Parathyroid adenoma (tissue), 2 donors: ENCODE data around the gene MUL1.

Source experiments
- H2AFZ ChIP-seq: fragments of 300-600 bp; sonication (generic); one replicate; pipeline ENCODE4 v1.7.0; 2017; ENCODE audit warnings: antibody characterized with exemption, mild to moderate bottlenecking
- H3K27ac ChIP-seq: fragments of 300-600 bp; sonication (generic); one replicate; pipeline ENCODE4 v1.7.0; 2017
- H3K27me3 ChIP-seq: fragments of 300-600 bp; sonication (generic); one replicate; pipeline ENCODE4 v1.7.0; 2017; ENCODE audit warnings: low read length; ENCODE audit not compliant: control insufficient read depth, insufficient read depth
- H3K36me3 ChIP-seq: fragments of 300-600 bp; sonication (generic); one replicate; pipeline ENCODE4 v1.7.0; 2017; ENCODE audit warnings: low read length; ENCODE audit not compliant: control insufficient read depth, insufficient read depth
- H3K4me1 ChIP-seq: fragments of 300-600 bp; sonication (generic); one replicate; pipeline ENCODE4 v1.7.0; 2017; ENCODE audit warnings: control low read depth
- H3K4me2 ChIP-seq: fragments of 300-600 bp; sonication (generic); one replicate; pipeline ENCODE4 v1.7.0; 2017; ENCODE audit warnings: low read length
- H3K4me3 ChIP-seq: fragments of 300-600 bp; sonication (generic); one replicate; pipeline ENCODE4 v1.7.0; 2017; ENCODE audit warnings: low read depth, low read length
- H3K79me2 ChIP-seq: fragments of 300-600 bp; sonication (generic); one replicate; pipeline ENCODE4 v1.7.0; 2017; ENCODE audit warnings: control low read depth
- H3K9ac ChIP-seq: fragments of 300-600 bp; sonication (generic); one replicate; pipeline ENCODE4 v1.7.0; 2017; ENCODE audit warnings: mild to moderate bottlenecking
- H3K9me3 ChIP-seq: fragments of 300-600 bp; sonication (generic); one replicate; pipeline ENCODE4 v1.7.0; 2017; ENCODE audit warnings: low read length; ENCODE audit not compliant: control insufficient read depth
- CTCF ChIP-seq: fragments of 300-600 bp; sonication (generic); IDR thresholded peaks from one replicate; pipeline ENCODE4 v1.7.0; 2017; ENCODE audit warnings: antibody characterized with exemption, mild to moderate bottlenecking
- donor health status: primary hyperparathyroidism.

MUL1 gene

GRCh38 chr1:20483833-20484518, 24.0 kb downstream of the MUL1 start:
- H3K4me1 ChIP-seq, result peaks cover 3% of the 10 kb centered on the region
- H3K4me3 ChIP-seq, result peak overlapping the region; percentile 83
- no peaks in the 10 kb centered on the region for H3K27me3 ChIP-seq
- peak overlapping the region; percentile 88 for H3K27ac ChIP-seq
- no peaks in the 10 kb centered on the region for H3K9me3 ChIP-seq
- peak overlapping the region; percentile 92 for H3K4me2 ChIP-seq
- TF ChIP-seq CTCF, result peak; percentile 21
- peak overlapping the region; percentile 53 for H2AFZ ChIP-seq
- H3K79me2 ChIP-seq, result peaks cover 2% of the 10 kb centered on the region
- H3K9ac ChIP-seq, result peak overlapping the region; percentile 72
- H3K36me3 ChIP-seq, result no peaks in the 10 kb centered on the region

GRCh38 chr1:20483098-20483832, 24.7 kb downstream of the MUL1 start:
- peak overlapping the region; percentile 72 for H3K9ac ChIP-seq
- peak overlapping the region; percentile 88 for H3K27ac ChIP-seq
- no peaks in the 10 kb centered on the region for H3K36me3 ChIP-seq
- H3K4me3 ChIP-seq, result peak overlapping the region; percentile 83
- peaks cover 3% of the 10 kb centered on the region for H3K4me1 ChIP-seq
- H3K4me2 ChIP-seq, result peak overlapping the region; percentile 92
- no peaks in the 10 kb centered on the region for H3K27me3 ChIP-seq
- H3K79me2 ChIP-seq, result peaks cover 2% of the 10 kb centered on the region
- no peak for TF ChIP-seq CTCF
- no peak overlapping the region for H2AFZ ChIP-seq
- H3K9me3 ChIP-seq, result no peaks in the 10 kb centered on the region

DNA sequence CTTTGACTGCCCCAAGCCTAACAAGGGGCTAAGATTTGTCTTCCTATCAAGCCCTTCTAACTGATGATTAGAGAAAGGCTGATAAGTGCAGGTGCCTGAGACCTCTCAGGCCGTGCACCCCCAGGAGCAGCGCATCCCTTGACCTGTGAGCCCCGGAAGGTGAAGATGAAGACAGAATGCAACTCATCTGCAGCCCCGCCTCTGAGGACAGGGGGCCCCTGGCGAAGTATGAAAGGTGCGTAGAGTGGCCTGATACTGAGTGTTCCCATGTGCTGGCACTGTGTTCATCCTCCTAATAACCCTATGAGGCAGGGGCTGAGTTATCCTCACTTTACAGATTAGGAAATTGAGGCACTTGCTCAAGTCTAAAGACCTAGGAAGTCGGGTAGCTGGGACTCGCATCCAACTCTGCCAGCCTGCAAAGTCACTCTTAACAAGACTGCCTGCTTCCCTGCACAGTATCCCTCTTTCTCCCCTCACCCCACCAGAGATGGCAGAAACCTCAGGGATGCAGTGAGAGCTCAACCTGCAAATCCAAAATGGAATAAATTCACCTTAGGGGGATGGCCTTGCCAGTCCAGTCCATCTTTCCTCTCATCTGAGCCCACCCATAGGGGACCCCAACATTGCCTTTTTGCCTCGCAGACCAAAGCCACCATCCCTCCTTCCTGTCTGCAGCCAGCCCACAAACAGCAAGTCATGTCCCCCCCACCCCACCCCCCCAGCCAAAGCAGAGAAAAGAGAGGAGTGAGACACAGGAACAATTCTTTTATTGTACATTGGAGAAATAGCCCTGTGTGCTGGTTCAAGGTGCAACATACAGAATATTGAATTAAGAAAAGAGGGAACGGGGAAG, 26.1 kb downstream of the MUL1 start:
- no peak for TF ChIP-seq CTCF
- no peaks in the 10 kb centered on the region for H3K36me3 ChIP-seq
- no peaks in the 10 kb centered on the region for H3K9me3 ChIP-seq
- no peak overlapping the region for H3K9ac ChIP-seq
- H3K27me3 ChIP-seq, result no peaks in the 10 kb centered on the region
- H3K4me3 ChIP-seq, result no peak overlapping the region
- H3K4me2 ChIP-seq, result no peak overlapping the region
- H3K27ac ChIP-seq, result no peak overlapping the region
- H3K4me1 ChIP-seq, result peaks cover 9% of the 10 kb centered on the region
- peaks cover 2% of the 10 kb centered on the region for H3K79me2 ChIP-seq
- no peak overlapping the region for H2AFZ ChIP-seq

- H3K9ac ChIP-seq, result no peak overlapping the region
- peaks cover 15% of the 10 kb centered on the region for H3K4me1 ChIP-seq
- no peaks in the 10 kb centered on the region for H3K9me3 ChIP-seq
- H3K4me2 ChIP-seq, result no peak overlapping the region
- H3K4me3 ChIP-seq, result no peak overlapping the region
- no peaks in the 10 kb centered on the region for H3K36me3 ChIP-seq
- peak overlapping the region; percentile 29 for H3K27ac ChIP-seq
- peaks cover 2% of the 10 kb centered on the region for H3K79me2 ChIP-seq
- no peak for TF ChIP-seq CTCF
- H2AFZ ChIP-seq, result no peak overlapping the region
- H3K27me3 ChIP-seq, result no peaks in the 10 kb centered on the region
These were observed 26.9 kb downstream of the MUL1 start for GRCh38 chr1:20480951-20481617.
